Measurements from ENCODE around the gene ADAMTS8. TPM values are rescaled to one million over a fixed set of nuclear protein-coding genes. Genes with fewer than 3 reads are reported as not detected.

ADAMTS8 gene
- total RNA-seq, 4 donors from 2014 or later = 23.5 to 55.5 (median 29.8) TPM

DNA sequence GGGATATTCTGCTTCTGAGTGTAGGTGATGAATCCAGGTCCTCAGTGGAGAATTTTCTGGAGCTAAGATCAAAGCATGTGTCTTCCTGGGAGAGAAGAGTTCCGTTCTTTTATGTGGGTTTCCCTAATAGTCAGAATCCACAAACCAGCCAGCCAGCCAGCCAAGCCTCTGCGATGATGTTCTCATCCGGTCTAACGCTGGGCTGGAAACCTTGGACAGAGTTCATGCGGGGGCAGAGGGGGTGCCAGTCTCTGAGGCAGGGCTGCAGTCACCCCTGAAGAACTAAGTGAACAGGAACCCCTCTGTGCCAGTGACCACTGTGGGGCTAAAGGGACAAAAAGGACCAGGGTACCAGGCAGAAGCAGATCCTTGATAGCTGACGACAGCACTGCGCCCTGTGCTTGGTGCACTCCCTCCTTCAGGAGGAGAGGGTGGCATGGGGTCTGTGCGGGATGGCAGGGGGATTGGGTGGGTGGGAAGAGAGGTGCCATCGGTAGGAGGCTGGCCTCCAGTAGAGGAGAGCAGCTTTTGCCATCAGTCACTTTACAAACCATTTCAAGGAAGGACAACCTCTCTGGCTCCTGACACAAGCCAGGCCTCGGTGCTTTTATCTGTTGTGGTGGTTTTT is 47.1 kb upstream of the ADAMTS8 start:
- DNase-seq (ENCODE audit: extremely low spot score) = peak; percentile 77
- peaks cover 3 to 52% (median 40%) of the 10 kb centered on the region in 4 donors for H3K36me3 ChIP-seq
- H3K4me3 ChIP-seq = no peak overlapping the region
- H3K9me3 ChIP-seq = no peaks in the 10 kb centered on the region
- H3K4me1 ChIP-seq = peaks cover 38 to 54% (median 43%) of the 10 kb centered on the region in 4 donors
- WGBS = 90% methylated on average over 10 of the region's 10 CpGs
- intact Hi-C loops (cut with DNase I) = no loop called here
- TF ChIP-seq, protein P1, sequence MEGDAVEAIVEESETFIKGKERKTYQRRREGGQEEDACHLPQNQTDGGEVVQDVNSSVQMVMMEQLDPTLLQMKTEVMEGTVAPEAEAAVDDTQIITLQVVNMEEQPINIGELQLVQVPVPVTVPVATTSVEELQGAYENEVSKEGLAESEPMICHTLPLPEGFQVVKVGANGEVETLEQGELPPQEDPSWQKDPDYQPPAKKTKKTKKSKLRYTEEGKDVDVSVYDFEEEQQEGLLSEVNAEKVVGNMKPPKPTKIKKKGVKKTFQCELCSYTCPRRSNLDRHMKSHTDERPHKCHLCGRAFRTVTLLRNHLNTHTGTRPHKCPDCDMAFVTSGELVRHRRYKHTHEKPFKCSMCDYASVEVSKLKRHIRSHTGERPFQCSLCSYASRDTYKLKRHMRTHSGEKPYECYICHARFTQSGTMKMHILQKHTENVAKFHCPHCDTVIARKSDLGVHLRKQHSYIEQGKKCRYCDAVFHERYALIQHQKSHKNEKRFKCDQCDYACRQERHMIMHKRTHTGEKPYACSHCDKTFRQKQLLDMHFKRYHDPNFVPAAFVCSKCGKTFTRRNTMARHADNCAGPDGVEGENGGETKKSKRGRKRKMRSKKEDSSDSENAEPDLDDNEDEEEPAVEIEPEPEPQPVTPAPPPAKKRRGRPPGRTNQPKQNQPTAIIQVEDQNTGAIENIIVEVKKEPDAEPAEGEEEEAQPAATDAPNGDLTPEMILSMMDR (IDR thresholded peaks at IDR 0.05) = no peak
- no peak for TF ChIP-seq POLR2AphosphoS5 (IDR thresholded peaks at IDR 0.05)
- no peak for TF ChIP-seq EP300 (IDR thresholded peaks at IDR 0.05)
- no peak for TF ChIP-seq POLR2A (IDR thresholded peaks at IDR 0.05; ENCODE audit: low read depth)
- H3K27me3 ChIP-seq = no peaks in the 10 kb centered on the region
- peak overlapping the region in 3 of 4 donors; percentile 71 to 81 (median 78) for H3K27ac ChIP-seq (replicated peaks in 1 of 4)

DNA sequence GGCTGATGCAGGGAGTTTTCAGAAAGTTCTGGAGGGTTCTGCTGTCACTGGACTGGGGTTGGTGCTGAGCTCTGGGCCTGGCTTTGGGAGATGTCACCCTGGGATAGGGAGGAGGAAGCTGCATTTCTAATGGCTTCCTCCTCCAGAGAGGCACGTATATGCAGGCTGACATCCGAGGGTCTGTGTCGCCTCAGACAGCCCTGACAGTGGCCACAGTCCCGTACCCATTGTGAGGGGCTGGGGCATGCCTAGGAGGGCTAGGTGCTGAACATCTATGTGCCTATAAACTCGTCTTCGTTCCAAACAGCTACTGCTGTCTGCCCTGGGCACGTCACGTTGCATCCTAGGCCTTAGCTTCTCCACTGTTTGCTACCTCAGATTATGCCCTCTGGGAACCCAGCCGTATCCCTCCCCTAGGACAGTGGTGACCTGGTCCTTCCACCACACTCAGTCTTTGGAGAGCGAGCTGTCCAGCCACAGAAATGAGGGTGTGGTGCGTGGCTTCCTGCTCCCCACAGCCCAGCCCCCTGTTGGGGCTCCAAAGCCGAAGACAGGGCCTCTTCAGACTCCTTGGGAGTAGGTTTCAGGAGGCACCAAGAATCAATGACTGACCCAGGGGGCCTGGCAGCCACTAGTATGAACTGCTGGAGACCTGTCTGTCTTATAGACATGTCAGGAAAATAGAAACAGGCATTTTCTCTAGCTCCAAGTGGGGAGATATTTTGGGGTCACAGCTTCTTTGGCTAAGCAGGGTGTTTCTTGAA is 46.4 kb upstream of the ADAMTS8 start:
- TF ChIP-seq POLR2AphosphoS5 (IDR thresholded peaks at IDR 0.05) (no peak), EP300 (IDR thresholded peaks at IDR 0.05) (no peak)
- TF ChIP-seq, protein P1 (IDR thresholded peaks at IDR 0.05) = no peak
- H3K9me3 ChIP-seq = no peaks in the 10 kb centered on the region
- no peak for DNase-seq (ENCODE audit: extremely low spot score)
- H3K36me3 ChIP-seq = peaks cover 3 to 55% (median 44%) of the 10 kb centered on the region in 4 donors
- no peaks in the 10 kb centered on the region for H3K27me3 ChIP-seq
- peak overlapping the region in 1 of 4 donors; percentile 78 for H3K27ac ChIP-seq (replicated peaks in 1 of 4)
- intact Hi-C loops (cut with DNase I) = no loop called here
- H3K4me1 ChIP-seq = peaks cover 36 to 47% (median 40%) of the 10 kb centered on the region in 4 donors
- 84% methylated on average over 11 of the region's 12 CpGs for WGBS
- H3K4me3 ChIP-seq = no peak overlapping the region

DNA sequence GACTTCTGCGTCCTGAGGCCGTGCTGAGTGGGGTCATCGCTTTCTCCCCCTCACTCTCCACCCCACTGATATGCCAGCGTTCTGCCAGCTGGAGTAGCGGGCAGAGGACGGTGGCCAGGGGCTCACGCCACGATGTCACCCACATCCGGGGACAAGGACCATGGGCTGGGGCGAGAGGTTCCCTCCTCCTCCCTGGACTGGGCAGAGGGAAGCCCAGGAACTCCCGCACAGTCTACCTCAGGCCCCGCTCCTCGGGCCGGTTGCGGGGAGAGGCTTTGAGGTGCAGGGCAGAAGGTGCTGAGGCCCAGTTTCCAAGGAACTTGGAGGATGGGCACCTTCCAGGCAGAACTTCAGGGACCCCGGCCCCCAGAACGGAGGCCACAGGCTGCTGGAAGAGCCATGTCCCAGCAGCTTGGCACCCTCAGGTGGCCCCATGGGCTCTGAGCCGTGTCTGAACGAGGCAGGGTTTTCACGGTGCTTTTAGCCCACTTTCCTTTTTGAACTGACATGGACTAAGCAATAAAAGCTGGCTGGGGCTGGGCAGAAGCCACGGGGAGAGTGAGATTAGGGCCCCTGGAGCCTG is 45.5 kb upstream of the ADAMTS8 start:
- TF ChIP-seq EP300 (IDR thresholded peaks at IDR 0.05) (no peak), POLR2AphosphoS5 (IDR thresholded peaks at IDR 0.05) (no peak), POLR2A (IDR thresholded peaks at IDR 0.05; ENCODE audit: low read depth) (no peak)
- Histone ChIP-seq H3K9me3 (no peaks in the 10 kb centered on the region), H3K36me3 (peaks cover 3 to 62% (median 48%) of the 10 kb centered on the region in 4 donors), H3K4me1 (peaks cover 29 to 37% (median 32%) of the 10 kb centered on the region in 4 donors), H3K4me3 (no peak overlapping the region), H3K27ac (replicated peaks in 1 of 4) (no peak overlapping the region), H3K27me3 (no peaks in the 10 kb centered on the region)
- DNase-seq (ENCODE audit: extremely low spot score) = peak; percentile 87
- intact Hi-C loops (cut with DNase I) = no loop called here
- 100% methylated on average over 1 of the region's 21 CpGs for WGBS

DNA sequence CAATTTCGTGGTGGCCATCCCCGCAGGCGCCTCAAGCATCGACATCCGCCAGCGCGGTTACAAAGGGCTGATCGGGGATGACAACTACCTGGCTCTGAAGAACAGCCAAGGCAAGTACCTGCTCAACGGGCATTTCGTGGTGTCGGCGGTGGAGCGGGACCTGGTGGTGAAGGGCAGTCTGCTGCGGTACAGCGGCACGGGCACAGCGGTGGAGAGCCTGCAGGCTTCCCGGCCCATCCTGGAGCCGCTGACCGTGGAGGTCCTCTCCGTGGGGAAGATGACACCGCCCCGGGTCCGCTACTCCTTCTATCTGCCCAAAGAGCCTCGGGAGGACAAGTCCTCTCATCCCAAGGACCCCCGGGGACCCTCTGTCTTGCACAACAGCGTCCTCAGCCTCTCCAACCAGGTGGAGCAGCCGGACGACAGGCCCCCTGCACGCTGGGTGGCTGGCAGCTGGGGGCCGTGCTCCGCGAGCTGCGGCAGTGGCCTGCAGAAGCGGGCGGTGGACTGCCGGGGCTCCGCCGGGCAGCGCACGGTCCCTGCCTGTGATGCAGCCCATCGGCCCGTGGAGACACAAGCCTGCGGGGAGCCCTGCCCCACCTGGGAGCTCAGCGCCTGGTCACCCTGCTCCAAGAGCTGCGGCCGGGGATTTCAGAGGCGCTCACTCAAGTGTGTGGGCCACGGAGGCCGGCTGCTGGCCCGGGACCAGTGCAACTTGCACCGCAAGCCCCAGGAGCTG is 44.8 kb upstream of the ADAMTS8 start:
- Histone ChIP-seq H3K27ac (replicated peaks in 1 of 4) (no peak overlapping the region), H3K4me1 (peaks cover 22 to 31% (median 25%) of the 10 kb centered on the region in 4 donors), H3K27me3 (no peaks in the 10 kb centered on the region), H3K36me3 (peaks cover 3 to 63% (median 49%) of the 10 kb centered on the region in 4 donors), H3K4me3 (no peak overlapping the region), H3K9me3 (no peaks in the 10 kb centered on the region)
- TF ChIP-seq, protein P1 (IDR thresholded peaks at IDR 0.05) = no peak
- TF ChIP-seq POLR2AphosphoS5 (IDR thresholded peaks at IDR 0.05) = no peak
- no peak for TF ChIP-seq EP300 (IDR thresholded peaks at IDR 0.05)
- TF ChIP-seq POLR2A (IDR thresholded peaks at IDR 0.05; ENCODE audit: low read depth) = no peak
- DNase-seq (ENCODE audit: extremely low spot score) = peak; percentile 88
- 91% methylated on average over 7 of the region's 52 CpGs for WGBS
- intact Hi-C loops (cut with DNase I) = no loop called here

Measured in esophagus muscularis mucosa (tissue), 4 donors.